ENCODE results near the gene MAGEH1.
"Not testable (repeated sequence)": the region's sequence is repeated elsewhere in the genome, so short reads cannot be mapped to it uniquely, and the experiment has no call there.

DNA sequence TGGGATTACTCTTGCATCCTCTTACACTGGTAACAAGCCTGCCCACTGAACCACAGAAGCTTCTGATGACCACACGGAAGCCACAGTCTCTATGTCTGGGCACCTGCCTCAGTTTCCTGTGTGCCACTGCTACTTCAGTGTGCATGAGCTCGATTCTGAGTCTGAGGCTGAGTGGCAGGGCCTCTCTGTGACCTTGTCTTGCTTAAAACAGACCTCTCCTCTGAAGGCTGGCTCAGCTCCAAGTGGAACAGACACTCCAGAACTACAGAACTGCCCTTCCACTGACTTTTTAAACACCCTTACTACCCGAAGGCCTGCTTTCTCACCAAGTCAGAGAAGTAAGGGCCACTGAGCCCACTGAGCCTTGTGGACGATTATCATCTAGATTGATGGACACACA, 8.0 kb downstream of the MAGEH1 start:
- TF ChIP-seq POLR2A (IDR thresholded peaks at IDR 0.05), result not testable (repeated sequence)
- TF ChIP-seq, protein P1, sequence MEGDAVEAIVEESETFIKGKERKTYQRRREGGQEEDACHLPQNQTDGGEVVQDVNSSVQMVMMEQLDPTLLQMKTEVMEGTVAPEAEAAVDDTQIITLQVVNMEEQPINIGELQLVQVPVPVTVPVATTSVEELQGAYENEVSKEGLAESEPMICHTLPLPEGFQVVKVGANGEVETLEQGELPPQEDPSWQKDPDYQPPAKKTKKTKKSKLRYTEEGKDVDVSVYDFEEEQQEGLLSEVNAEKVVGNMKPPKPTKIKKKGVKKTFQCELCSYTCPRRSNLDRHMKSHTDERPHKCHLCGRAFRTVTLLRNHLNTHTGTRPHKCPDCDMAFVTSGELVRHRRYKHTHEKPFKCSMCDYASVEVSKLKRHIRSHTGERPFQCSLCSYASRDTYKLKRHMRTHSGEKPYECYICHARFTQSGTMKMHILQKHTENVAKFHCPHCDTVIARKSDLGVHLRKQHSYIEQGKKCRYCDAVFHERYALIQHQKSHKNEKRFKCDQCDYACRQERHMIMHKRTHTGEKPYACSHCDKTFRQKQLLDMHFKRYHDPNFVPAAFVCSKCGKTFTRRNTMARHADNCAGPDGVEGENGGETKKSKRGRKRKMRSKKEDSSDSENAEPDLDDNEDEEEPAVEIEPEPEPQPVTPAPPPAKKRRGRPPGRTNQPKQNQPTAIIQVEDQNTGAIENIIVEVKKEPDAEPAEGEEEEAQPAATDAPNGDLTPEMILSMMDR (IDR thresholded peaks at IDR 0.05), result not testable (repeated sequence)

Data from breast epithelium (tissue), 3 donors.